ENCODE results near the gene MAPRE3. TPM values are rescaled to one million over a fixed set of nuclear protein-coding genes. Genes with fewer than 3 reads are reported as not detected.
"Not testable (repeated sequence)": the region's sequence is repeated elsewhere in the genome, so short reads cannot be mapped to it uniquely, and the experiment has no call there.

Gene MAPRE3
- total RNA-seq, result 10 to 100 TPM; 12.0 to 28.9 TPM

GRCh38 chr2:26970244-26970927, at the start of gene MAPRE3:
MAPRE3 (plus strand) TSS chr2:26970637; CDS start chr2:27022219, 51,582 bp downstream.
- Histone ChIP-seq H3K27ac (peak within 1 kb of the TSS; percentile 81 to 83), H3K9me3 (no peaks in the 10 kb centered on the region), H3K27me3 (replicated peaks; ENCODE audit: insufficient read depth) (no peaks in the 10 kb centered on the region), H3K4me1 (replicated peaks) (no peaks in the 10 kb centered on the region), H3K4me3 (peak within 1 kb of the TSS; percentile 73 to 84), H3K36me3 (no peaks in the 10 kb centered on the region)
- WGBS, result under 1% methylated on average over 45 of the region's 69 CpGs
- intact Hi-C loops (cut with DNase I), result no loop called here
- DNase-seq (ENCODE audit: low spot score), result peak; percentile 79
- TF ChIP-seq POLR2A (IDR thresholded peaks at IDR 0.05) (peak; percentile 63), CTCF (IDR thresholded peaks at IDR 0.05) (no peak), POLR2AphosphoS5 (IDR thresholded peaks at IDR 0.05) (peak; percentile 52)

DNA sequence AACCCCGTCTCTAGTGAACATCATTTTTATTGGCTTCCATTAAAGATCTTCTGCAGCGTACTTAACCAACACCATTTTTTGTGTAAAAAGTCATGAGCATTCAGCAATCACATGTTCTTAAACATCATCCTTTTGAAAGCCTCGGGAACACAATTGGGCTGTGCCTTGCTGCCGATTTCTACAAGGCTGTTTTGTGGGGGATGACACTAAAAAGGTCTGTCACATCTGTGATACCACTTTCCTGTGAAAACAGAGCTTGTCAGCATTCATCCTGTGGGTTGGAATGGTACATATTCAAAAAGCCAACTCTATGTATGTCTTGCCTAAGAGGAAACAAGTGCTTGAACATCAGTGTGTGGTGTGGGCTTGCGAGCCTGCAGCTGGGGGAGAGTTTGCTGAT, 49.1 kb upstream of the MAPRE3 start:
- no peak for DNase-seq (ENCODE audit: low spot score)
- intact Hi-C loops (cut with DNase I), result loop anchor here (5.0 kb wide), 1 partner anchor 74 kb away; the partner anchor contains the start of gene DPYSL5
- H3K4me3 ChIP-seq, result no peak overlapping the region

DNA sequence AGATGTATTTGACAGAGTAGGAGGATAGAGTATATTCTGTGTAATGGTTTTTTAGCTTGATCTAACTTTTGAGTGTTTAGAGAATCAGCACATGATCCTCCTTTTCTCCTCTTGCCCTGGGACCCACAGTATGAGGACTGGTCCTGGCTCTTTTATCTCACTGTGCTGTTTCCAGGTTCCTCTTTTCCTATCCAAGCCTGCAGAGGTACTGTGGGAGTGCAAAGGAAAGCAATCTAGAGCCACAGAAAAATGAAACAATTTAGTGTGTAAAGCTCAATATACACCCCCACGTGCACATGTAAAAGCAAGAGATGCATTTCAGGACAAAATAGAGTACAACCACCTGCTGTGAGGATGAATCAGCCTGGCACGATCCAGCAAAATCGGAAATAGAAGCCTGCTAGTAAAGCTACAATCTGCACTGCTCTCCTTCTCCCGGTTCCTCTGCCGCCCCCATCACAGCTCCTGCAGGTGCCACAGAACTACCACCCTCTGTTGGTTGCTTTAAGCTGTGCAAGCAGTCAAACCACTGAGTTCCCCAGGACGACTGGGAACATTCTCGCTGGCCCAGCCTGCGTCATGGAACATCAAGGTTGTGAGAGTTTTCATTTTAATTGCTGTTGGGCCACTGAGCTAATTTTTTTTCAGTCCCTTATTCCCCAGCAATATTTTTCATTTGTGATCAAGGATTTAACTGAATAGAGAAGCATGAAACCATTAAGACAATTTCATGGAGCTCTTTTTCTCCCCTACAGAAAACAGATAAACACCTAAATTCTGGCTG, 47.8 kb upstream of the MAPRE3 start:
- WGBS, result 4% methylated on average over 8 of the region's 8 CpGs
- DNase-seq (ENCODE audit: low spot score), result peak; percentile 26
- intact Hi-C loops (cut with DNase I), result loop anchor here (5.0 kb wide), 1 partner anchor 75 kb away; the partner anchor contains the start of gene DPYSL5

More for the DNA sequence above, 49.1 kb upstream of the MAPRE3 start:
- no peaks in the 10 kb centered on the region for H3K4me1 ChIP-seq (replicated peaks)
- no peak overlapping the region for H3K27ac ChIP-seq
- 80% methylated on average over 5 of the region's 5 CpGs for WGBS
- H3K36me3 ChIP-seq, result no peaks in the 10 kb centered on the region
- H3K27me3 ChIP-seq (replicated peaks; ENCODE audit: insufficient read depth), result no peaks in the 10 kb centered on the region
- H3K9me3 ChIP-seq, result no peaks in the 10 kb centered on the region
- TF ChIP-seq POLR2A (IDR thresholded peaks at IDR 0.05) (no peak), CTCF (IDR thresholded peaks at IDR 0.05) (no peak), POLR2AphosphoS5 (IDR thresholded peaks at IDR 0.05) (no peak)

DNA sequence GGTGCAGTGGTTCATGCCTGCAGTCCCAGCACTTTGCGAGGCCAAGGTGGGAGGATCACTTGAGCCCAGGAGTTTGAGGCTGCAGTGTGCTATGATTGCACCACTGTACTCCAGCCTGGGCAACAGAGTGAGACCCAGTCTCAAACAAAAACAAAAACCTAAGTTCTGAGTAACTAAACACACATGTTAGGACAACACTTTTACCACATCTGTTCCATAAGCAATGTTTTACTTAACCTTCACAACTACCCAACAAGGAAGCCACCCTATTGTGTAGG, 47.3 kb upstream of the MAPRE3 start:
- DNase-seq (ENCODE audit: low spot score), result not testable (repeated sequence)
- WGBS, result 79% methylated on average over 1 of the region's 1 CpG

More for the DNA sequence above, 47.8 kb upstream of the MAPRE3 start:
- TF ChIP-seq POLR2A (IDR thresholded peaks at IDR 0.05) (no peak), POLR2AphosphoS5 (IDR thresholded peaks at IDR 0.05) (no peak), CTCF (IDR thresholded peaks at IDR 0.05) (peak in 3 of 4 experiments; percentile 27 to 58 (median 49))
- no peaks in the 10 kb centered on the region for H3K27me3 ChIP-seq (replicated peaks; ENCODE audit: insufficient read depth)
- no peaks in the 10 kb centered on the region for H3K36me3 ChIP-seq
- no peak overlapping the region for H3K27ac ChIP-seq
- no peaks in the 10 kb centered on the region for H3K9me3 ChIP-seq
- no peaks in the 10 kb centered on the region for H3K4me1 ChIP-seq (replicated peaks)
- no peak overlapping the region for H3K4me3 ChIP-seq

DNA sequence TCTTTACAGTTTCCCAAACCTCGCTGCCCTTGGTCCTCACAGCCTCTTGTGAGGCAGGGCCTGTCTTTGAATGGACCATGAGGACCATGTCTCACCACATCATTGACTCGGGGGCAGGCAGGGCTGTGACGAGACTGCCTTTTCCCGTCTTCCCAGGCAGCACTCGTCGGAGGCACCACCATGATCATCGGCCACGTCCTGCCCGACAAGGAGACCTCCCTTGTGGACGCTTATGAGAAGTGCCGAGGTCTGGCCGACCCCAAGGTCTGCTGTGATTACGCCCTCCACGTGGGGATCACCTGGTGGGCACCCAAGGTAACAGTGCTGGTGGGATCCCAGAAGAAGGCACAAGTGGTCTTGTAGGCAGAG, 45.7 kb upstream of the MAPRE3 start:
- DNase-seq (ENCODE audit: low spot score), result no peak
- TF ChIP-seq CTCF (IDR thresholded peaks at IDR 0.05) (no peak), POLR2AphosphoS5 (IDR thresholded peaks at IDR 0.05) (no peak), POLR2A (IDR thresholded peaks at IDR 0.05) (no peak)
- no peaks in the 10 kb centered on the region for H3K4me1 ChIP-seq (replicated peaks)
- intact Hi-C loops (cut with DNase I), result loop anchor here (5.0 kb wide), 1 partner anchor 77 kb away; the partner anchor contains the start of gene DPYSL5
- H3K27me3 ChIP-seq (replicated peaks; ENCODE audit: insufficient read depth), result no peaks in the 10 kb centered on the region
- no peak overlapping the region for H3K4me3 ChIP-seq
- no peaks in the 10 kb centered on the region for H3K36me3 ChIP-seq
- H3K27ac ChIP-seq, result no peak overlapping the region
- no peaks in the 10 kb centered on the region for H3K9me3 ChIP-seq
- 90% methylated on average over 14 of the region's 14 CpGs for WGBS

More for the DNA sequence above, 47.3 kb upstream of the MAPRE3 start:
- not testable (repeated sequence) for H3K9me3 ChIP-seq; H3K36me3 ChIP-seq; H3K4me1 ChIP-seq (replicated peaks); H3K4me3 ChIP-seq; H3K27me3 ChIP-seq (replicated peaks; ENCODE audit: insufficient read depth); H3K27ac ChIP-seq
- intact Hi-C loops (cut with DNase I), result loop anchor here (5.0 kb wide), 1 partner anchor 76 kb away; the partner anchor contains the start of gene DPYSL5
